HG02798 (cell line): ENCODE measurements around the gene GPSM1.
"Not testable (repeated sequence)": the region's sequence is repeated elsewhere in the genome, so short reads cannot be mapped to it uniquely, and the experiment has no call there.

Experiments
- ATAC-seq: cut with Tn5 transposase; IDR thresholded peaks from one replicate; pipeline ENCODE4 v1.9.1; 2021; ENCODE audit warnings: mild to moderate bottlenecking; ENCODE audit not compliant: unreplicated experiment, poor library complexity

Gene GPSM1

GRCh38 chr9:136314944-136315343 is 12.4 kb upstream of the GPSM1 start:
- no peak for ATAC-seq

GRCh38 chr9:136316271-136316751 is 11.0 kb upstream of the GPSM1 start:
- ATAC-seq, result no peak

GRCh38 chr9:136316896-136317676 is 10.3 kb upstream of the GPSM1 start:
- ATAC-seq, result no peak

GRCh38 chr9:136317695-136318094 is 9.6 kb upstream of the GPSM1 start:
- no peak for ATAC-seq

- no peak for ATAC-seq
Measured at GRCh38 chr9:136318111-136318775, 9.1 kb upstream of the GPSM1 start.

- ATAC-seq, result no peak
Measured at GRCh38 chr9:136318776-136319241, 8.5 kb upstream of the GPSM1 start.

- ATAC-seq, result not testable (repeated sequence)
Measured at GRCh38 chr9:136319244-136319643, 8.1 kb upstream of the GPSM1 start.

GRCh38 chr9:136319955-136320354 is 7.4 kb upstream of the GPSM1 start:
- ATAC-seq, result not testable (repeated sequence)

- not testable (repeated sequence) for ATAC-seq
Measured at GRCh38 chr9:136320972-136321371, 6.4 kb upstream of the GPSM1 start.

GRCh38 chr9:136321561-136321960 is 5.8 kb upstream of the GPSM1 start:
- ATAC-seq, result no peak

GRCh38 chr9:136322756-136323330 is 4.5 kb upstream of the GPSM1 start:
- no peak for ATAC-seq

- no peak for ATAC-seq
Measured at GRCh38 chr9:136323371-136323789, 4.0 kb upstream of the GPSM1 start.

- ATAC-seq, result no peak
Measured at GRCh38 chr9:136324501-136325300, 2.6 kb upstream of the GPSM1 start.

GRCh38 chr9:136325358-136325757 is 2.0 kb upstream of the GPSM1 start:
- no peak for ATAC-seq

- ATAC-seq, result no peak
Measured at GRCh38 chr9:136326061-136326760, 1.1 kb upstream of the GPSM1 start.

GRCh38 chr9:136326761-136327303 is 507 bp upstream of the GPSM1 start:
- no peak for ATAC-seq

GRCh38 chr9:136328011-136328621 is 777 bp downstream of the GPSM1 start:
- ATAC-seq, result no peak

- no peak for ATAC-seq
Measured at GRCh38 chr9:136328622-136329041, 1.3 kb downstream of the GPSM1 start.

- ATAC-seq, result no peak
Measured at GRCh38 chr9:136329211-136329627, 1.9 kb downstream of the GPSM1 start.
